Measurements from ENCODE around the gene SLMAP.

- TF ChIP-seq CTCF (conservative IDR thresholded peaks at IDR 0.05; ENCODE audit: low read length) (no peak), EZH2phosphoT487 (IDR thresholded peaks at IDR 0.05; ENCODE audit: borderline replicate concordance) (no peak)
Measured at GRCh38 chr3:57877116-57877515, 121.0 kb downstream of the SLMAP start.
